GM23338 (cell line): ENCODE measurements around the gene CSPG4. TPM values are rescaled to one million over a fixed set of nuclear protein-coding genes. Genes with fewer than 3 reads are reported as not detected.

Experiments used
- ATAC-seq: fragments of 200-7000 bp; cut with Tn5 transposase; 3 replicates; pipeline ENCODE4 v1.9.1; 2020
- DNase-seq: peaks from one replicate; pipeline ENCODE4 v3.0.0-alpha.2; 2015; ENCODE audit warnings: low spot score
- H2AFZ ChIP-seq: fragments of 200-600 bp; sonication (generic); 2 replicates; pipeline ENCODE4 v1.8.0; 2016; ENCODE audit warnings: antibody characterized with exemption, mild to moderate bottlenecking, moderate library complexity
- H3F3A ChIP-seq: fragments of 200-600 bp; sonication (generic); replicated peaks from 2 replicates; pipeline ENCODE4 v1.8.0; 2017; ENCODE audit warnings: antibody characterized with exemption, mixed run types, low read depth
- H3K27ac ChIP-seq: fragments of 200-600 bp; sonication (generic); 2 replicates; pipeline ENCODE4 v1.6.1; 2016; ENCODE audit warnings: low read depth
- H3K27me3 ChIP-seq: fragments of 200-600 bp; sonication (generic); 2 replicates; pipeline ENCODE4 v1.8.0; 2016; ENCODE audit warnings: mild to moderate bottlenecking, mixed run types, moderate library complexity; ENCODE audit not compliant: insufficient read depth
- H3K36me3 ChIP-seq: fragments of 200-600 bp; sonication (generic); 2 replicates; pipeline ENCODE4 v1.8.0; 2016; ENCODE audit warnings: mild to moderate bottlenecking; ENCODE audit not compliant: insufficient read depth
- H3K4me1 ChIP-seq: fragments of 200-600 bp; sonication (generic); 2 replicates; pipeline ENCODE4 v1.8.0; 2016; ENCODE audit warnings: mild to moderate bottlenecking, moderate library complexity; ENCODE audit not compliant: insufficient read depth
- H3K4me2 ChIP-seq: fragments of 200-600 bp; sonication (generic); 2 replicates; pipeline ENCODE4 v1.7.1; 2017; ENCODE audit warnings: mixed run types
- H3K4me3 ChIP-seq: fragments of 200-600 bp; sonication (generic); 2 replicates; pipeline ENCODE4 v1.6.1; 2016; ENCODE audit warnings: mixed run types
- H3K79me2 ChIP-seq: fragments of 200-600 bp; sonication (generic); replicated peaks from 2 replicates; pipeline ENCODE4 v1.8.0; 2017; ENCODE audit warnings: mild to moderate bottlenecking; ENCODE audit not compliant: insufficient read depth
- H3K9me2 ChIP-seq: fragments of 200-600 bp; sonication (generic); 2 replicates; pipeline ENCODE4 v1.8.0; 2017; ENCODE audit not compliant: insufficient read depth
- H4K20me1 ChIP-seq: fragments of 200-600 bp; sonication (generic); replicated peaks from 2 replicates; pipeline ENCODE4 v1.8.0; 2017; ENCODE audit warnings: mild to moderate bottlenecking; ENCODE audit not compliant: insufficient read depth
- H3K27ac Mint-ChIP-seq: 2 replicates; pipeline ENCODE4 v1.8.0; 2020; ENCODE audit warnings: inconsistent platforms, mild to moderate bottlenecking, moderate library complexity, mixed read lengths
- H3K27me3 Mint-ChIP-seq: 3 replicates; pipeline ENCODE4 v1.8.0; 2022; ENCODE audit warnings: low read depth, mild to moderate bottlenecking, moderate library complexity, mixed read lengths, inconsistent platforms; ENCODE audit not compliant: insufficient read depth, poor library complexity
- H3K36me3 Mint-ChIP-seq: 3 replicates; pipeline ENCODE4 v1.8.0; 2021; ENCODE audit warnings: low read depth, mild to moderate bottlenecking, inconsistent platforms, moderate library complexity, mixed read lengths
- H3K4me1 Mint-ChIP-seq: 3 replicates; pipeline ENCODE4 v1.8.0; 2020; ENCODE audit warnings: mild to moderate bottlenecking, inconsistent platforms, mixed read lengths
- H3K4me3 Mint-ChIP-seq: 3 replicates; pipeline ENCODE4 v1.8.0; 2021; ENCODE audit warnings: moderate library complexity, mild to moderate bottlenecking, inconsistent platforms, mixed read lengths
- H3K9me3 Mint-ChIP-seq: 3 replicates; pipeline ENCODE4 v1.8.0; 2020; ENCODE audit warnings: moderate library complexity, mild to moderate bottlenecking, inconsistent platforms, mixed read lengths
- CREB1 ChIP-seq: fragments of 250-450 bp; sonication (Bioruptor Pico); IDR thresholded peaks from 2 replicates; pipeline ENCODE4 v1.5.0; 2020; ENCODE audit warnings: low read depth, mild to moderate bottlenecking, moderate library complexity
- CTCF ChIP-seq, 2 experiments: fragments of 200-600 bp in 1 of 2; sonication (generic) in 1 of 2; conservative IDR thresholded peaks; 2 replicates each; pipeline versions ENCODE4 v1.5.1 to v1.6.1; 2016 to 2017; ENCODE audit warnings: antibody characterized with exemption in 2 of 2, low read depth in 2 of 2, mild to moderate bottlenecking in 2 of 2, moderate library complexity in 1 of 2
- ETS1 ChIP-seq: IDR thresholded peaks from 2 replicates; pipeline ENCODE4 v1.6.1; 2016; ENCODE audit warnings: antibody characterized with exemption
- EZH2 ChIP-seq: fragments of 200-600 bp; sonication (generic); IDR thresholded peaks from one replicate; pipeline ENCODE4 v1.8.0; 2017; ENCODE audit warnings: antibody characterized with exemption, mild to moderate bottlenecking, low read depth; ENCODE audit not compliant: unreplicated experiment
- EZH2phosphoT487 ChIP-seq: fragments of 200-600 bp; sonication (generic); IDR thresholded peaks from one replicate; pipeline ENCODE4 v1.8.1; 2018; ENCODE audit warnings: antibody characterized with exemption; ENCODE audit not compliant: unreplicated experiment
- JUNB ChIP-seq: IDR thresholded peaks from one replicate; pipeline ENCODE4 v1.6.1; 2016; ENCODE audit warnings: antibody characterized with exemption; ENCODE audit not compliant: unreplicated experiment
- POLR2AphosphoS5 ChIP-seq: IDR thresholded peaks from 2 replicates; pipeline ENCODE4 v1.6.1; 2016; ENCODE audit warnings: antibody characterized with exemption, low read depth
- REST ChIP-seq: IDR thresholded peaks from one replicate; pipeline ENCODE4 v1.6.1; 2018; ENCODE audit warnings: antibody characterized with exemption; ENCODE audit not compliant: unreplicated experiment
- STAT1 ChIP-seq: IDR thresholded peaks from one replicate; pipeline ENCODE4 v1.6.1; 2016; ENCODE audit warnings: antibody characterized with exemption; ENCODE audit not compliant: unreplicated experiment
- ZNF114 ChIP-seq: fragments of 250-450 bp; sonication (Bioruptor Pico); IDR thresholded peaks from 2 replicates; pipeline ENCODE4 v1.5.0; 2020; ENCODE audit warnings: mild to moderate bottlenecking, moderate library complexity
- ZNF331 ChIP-seq: fragments of 250-450 bp; sonication (Bioruptor Pico); IDR thresholded peaks from 2 replicates; pipeline ENCODE4 v1.5.0; 2020; ENCODE audit warnings: low read depth, mild to moderate bottlenecking, moderate library complexity
- ZNF462 ChIP-seq: fragments of 250-450 bp; sonication (Bioruptor Pico); IDR thresholded peaks from 2 replicates; pipeline ENCODE4 v1.5.0; 2020; ENCODE audit warnings: mild to moderate bottlenecking, moderate library complexity
- polyA plus RNA-seq: library from polyadenylated mRNA; unstranded; fragments of >200 nt; fragmentation: Nextera tagmentation; extraction: Ambion mirVana; gene quantifications from 2 replicates; pipeline ENCODE4 v1.2.1, GENCODE V29; 2016
- total RNA-seq: library from RNA; depleted of rRNA; stranded (reverse); fragments of >200 nt; shearing (Covaris generic); gene quantifications from 2 replicates; pipeline ENCODE4 v1.2.3, GENCODE V29; 2014

CSPG4 gene
- total and polyA plus RNA-seq, 2 experiments from 2014 or later = 0.27 to 4.0 TPM

DNA sequence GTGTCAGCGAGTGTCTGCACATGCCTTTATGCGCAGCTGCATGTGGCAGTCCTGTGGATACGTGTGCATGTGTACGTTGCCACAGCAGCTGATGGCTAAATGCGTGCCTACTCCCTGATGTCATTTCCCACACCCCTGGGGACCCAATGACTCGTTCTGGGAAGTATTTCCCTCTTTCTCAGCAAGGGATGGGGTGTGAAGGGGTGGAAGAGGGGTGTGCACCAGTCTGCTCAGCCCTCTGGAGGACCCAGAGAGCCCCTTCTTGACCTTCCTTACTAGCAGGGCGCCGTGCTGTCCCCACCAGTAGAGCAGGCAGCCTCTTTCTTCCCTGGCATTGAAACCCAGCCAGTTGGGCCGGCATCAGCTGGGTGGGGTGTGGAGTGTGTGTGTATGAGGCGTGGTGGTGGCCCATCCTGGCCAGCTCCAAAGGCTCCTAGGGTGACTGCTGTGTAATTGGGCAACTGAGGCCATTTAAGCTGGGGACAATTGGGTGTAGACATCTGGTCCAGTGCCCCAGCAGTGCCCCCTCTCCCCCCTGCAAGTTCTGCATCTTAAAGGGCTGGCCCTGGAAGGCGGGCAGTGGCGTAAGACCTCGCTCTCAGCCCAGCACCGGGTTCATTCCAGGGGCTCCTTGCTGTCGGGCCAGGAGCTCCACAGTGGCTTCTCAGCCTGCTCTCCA lies 45.7 kb downstream of the CSPG4 start:
- Mint-ChIP-seq H3K9me3 (no peaks in the 10 kb centered on the region), H3K4me3 (no peak overlapping the region), H3K27ac (peak overlapping the region; percentile 67; the same call in 1 of the 2 replicates), H3K27me3 (peaks cover 9% of the 10 kb centered on the region), H3K4me1 (peaks cover 3% of the 10 kb centered on the region), H3K36me3 (no peaks in the 10 kb centered on the region)
- H2AFZ ChIP-seq = no peak overlapping the region
- no peak overlapping the region for H3K4me2 ChIP-seq
- H3K27ac ChIP-seq = no peak overlapping the region
- no peak for TF ChIP-seq EZH2phosphoT487
- TF ChIP-seq ZNF462 (CRISPR knock-in tag) = no peak
- no peak for TF ChIP-seq CREB1
- TF ChIP-seq CTCF (conservative IDR thresholded peaks at IDR 0.05; ENCODE audit: low read depth in 2 of 2) = no peak
- no peak for TF ChIP-seq JUNB
- no peak for TF ChIP-seq EZH2
- TF ChIP-seq ZNF331 (CRISPR knock-in tag) = no peak
- no peak for TF ChIP-seq REST
- no peak for TF ChIP-seq ZNF114 (CRISPR knock-in tag)
- TF ChIP-seq ETS1 = no peak
- no peak for TF ChIP-seq STAT1
- TF ChIP-seq POLR2AphosphoS5 = no peak
- H4K20me1 ChIP-seq = no peaks in the 10 kb centered on the region; the same call in 1 of the 2 replicates
- no peak overlapping the region for H3K4me3 ChIP-seq
- H3K9me2 ChIP-seq = no peaks in the 10 kb centered on the region
- DNase-seq (no peak), ATAC-seq (no peak)
- no peaks in the 10 kb centered on the region for H3K79me2 ChIP-seq
- no peaks in the 10 kb centered on the region for H3F3A ChIP-seq
- no peaks in the 10 kb centered on the region for H3K27me3 ChIP-seq
- H3K36me3 ChIP-seq = no peaks in the 10 kb centered on the region
- H3K4me1 ChIP-seq = peaks cover 4% of the 10 kb centered on the region; the same call in 1 of the 2 replicates
